A204.1 (cell line): ENCODE measurements around the gene TLE4.
"Not testable (repeated sequence)": the region's sequence is repeated elsewhere in the genome, so short reads cannot be mapped to it uniquely, and the experiment has no call there.

ENCODE experiments used
- FAIRE-seq: peaks from 2 replicates; lab custom pipeline; 2012; peaks lifted over from hg19 to GRCh38; lab: Jason Lieb, UNC

Gene TLE4

DNA sequence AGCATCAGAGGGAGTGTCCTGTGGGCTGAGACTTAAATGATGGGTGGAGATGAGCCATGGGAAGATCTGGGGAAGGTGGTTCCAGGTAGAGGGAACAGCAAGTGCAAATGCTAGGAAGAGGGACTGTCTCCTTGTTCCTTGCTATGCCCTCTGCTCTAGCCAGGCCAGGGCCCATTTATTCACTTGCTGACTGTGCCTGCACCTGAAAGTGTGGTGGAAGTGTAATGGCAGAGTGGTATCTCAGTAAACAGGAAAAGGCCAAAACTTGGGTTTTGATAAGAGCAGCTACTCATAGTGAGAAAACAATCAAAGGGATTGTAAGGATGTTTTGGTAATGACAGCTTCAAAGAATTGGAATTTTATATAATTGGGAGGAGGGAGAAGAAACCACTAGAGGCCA lies 32.4 kb downstream of the TLE4 start:
- no peak for FAIRE-seq

DNA sequence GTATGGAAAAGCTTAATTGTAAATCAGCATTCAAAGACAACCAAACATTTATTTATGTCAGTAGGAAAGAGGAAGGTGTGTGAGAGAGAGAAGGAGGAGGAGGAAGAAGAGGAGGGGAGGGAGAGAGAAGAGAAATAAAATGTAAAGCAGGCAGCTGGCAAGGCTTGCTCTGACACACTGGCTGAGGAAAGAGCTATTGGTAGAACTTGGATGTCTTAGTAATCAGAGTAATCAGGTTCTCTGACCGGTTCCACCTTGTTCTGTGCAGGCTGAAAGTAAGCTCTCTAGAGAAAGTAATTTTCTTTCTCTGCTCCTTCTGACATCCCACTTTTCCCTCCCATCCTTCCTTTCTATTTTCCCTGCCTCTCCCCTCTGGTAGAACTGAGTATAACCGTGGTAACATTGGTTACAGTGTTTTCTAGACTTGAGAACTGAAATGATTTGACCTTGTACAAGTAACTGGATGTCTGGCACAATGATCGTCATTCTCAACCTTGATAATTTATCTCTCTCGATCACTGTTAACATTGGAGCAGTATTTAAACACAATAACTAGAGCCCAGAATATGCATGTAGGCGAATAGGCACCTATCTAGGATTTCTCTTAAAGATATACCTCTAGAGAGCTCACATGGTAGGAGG lies 33.3 kb downstream of the TLE4 start:
- FAIRE-seq = no peak

DNA sequence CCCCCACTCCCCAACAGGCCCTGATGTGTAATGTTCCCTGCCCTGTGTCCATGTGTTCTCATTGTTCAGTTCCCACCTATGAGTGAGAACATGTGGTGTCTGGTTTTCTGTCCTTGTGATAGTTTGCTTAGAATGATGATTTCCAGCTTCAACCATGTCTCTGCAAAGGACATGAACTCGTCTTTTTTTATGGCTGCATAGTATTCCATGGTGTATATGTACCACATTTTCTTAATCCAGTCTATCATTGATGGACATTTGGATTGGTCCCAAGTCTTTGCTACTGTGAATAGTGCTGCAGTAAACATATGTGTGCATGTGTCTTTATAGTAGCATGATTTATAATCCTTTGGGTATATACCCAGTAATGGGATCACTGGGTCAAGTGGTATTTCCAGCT lies 34.8 kb downstream of the TLE4 start:
- FAIRE-seq = not testable (repeated sequence)

DNA sequence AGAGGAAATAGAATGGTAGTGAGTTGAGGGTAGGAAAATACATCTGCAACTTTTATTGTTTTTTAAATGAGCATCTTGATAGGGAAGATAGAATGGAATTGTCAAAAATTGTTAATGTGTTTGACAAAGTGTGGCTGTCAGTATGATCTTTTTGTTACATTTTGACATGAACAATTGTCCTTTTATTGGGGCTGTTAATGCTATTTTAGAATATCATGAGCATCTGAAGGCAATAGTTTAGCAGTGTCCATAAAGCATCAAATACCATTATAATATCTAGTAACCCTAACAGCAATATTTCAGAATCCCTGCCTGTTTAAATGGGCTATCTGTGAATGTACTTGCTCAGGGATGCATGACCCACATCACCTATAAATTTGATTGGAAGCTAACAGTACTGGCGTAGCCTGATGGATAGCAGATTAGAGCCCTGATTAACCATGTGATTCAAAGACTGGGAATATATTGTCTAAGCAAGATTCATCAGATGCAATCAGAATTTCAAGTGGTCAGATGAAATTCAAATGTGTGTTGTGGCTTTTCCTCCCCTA lies 37.8 kb downstream of the TLE4 start:
- no peak for FAIRE-seq

DNA sequence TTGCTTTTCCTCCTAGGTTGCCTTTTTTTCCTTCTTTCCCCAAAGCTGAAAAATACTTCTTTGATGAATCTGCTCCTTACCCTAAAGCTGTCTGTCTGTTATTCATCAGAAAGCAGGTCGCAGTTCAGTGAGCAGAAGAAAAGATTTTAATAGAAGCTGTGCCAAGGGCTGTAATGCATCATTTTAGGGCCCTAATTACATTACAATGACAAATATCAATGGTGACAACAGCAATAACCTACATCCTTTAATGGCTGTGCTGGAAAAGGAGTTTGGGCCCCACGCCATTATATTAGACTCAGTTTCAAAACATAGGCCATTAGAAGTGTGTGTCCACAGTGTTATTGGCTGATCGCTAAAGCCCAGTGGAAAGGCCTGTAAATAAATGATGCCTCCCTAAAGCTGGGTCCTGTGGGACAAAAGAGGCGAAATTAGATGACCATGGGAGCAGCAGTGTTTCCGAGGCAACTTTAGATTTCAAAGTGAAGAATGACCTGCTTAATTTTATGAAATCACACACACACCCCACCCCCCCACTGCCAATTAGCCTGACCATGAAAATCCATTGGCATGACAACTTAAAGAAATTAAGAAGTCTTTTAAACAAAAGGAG lies 38.4 kb downstream of the TLE4 start:
- no peak for FAIRE-seq

DNA sequence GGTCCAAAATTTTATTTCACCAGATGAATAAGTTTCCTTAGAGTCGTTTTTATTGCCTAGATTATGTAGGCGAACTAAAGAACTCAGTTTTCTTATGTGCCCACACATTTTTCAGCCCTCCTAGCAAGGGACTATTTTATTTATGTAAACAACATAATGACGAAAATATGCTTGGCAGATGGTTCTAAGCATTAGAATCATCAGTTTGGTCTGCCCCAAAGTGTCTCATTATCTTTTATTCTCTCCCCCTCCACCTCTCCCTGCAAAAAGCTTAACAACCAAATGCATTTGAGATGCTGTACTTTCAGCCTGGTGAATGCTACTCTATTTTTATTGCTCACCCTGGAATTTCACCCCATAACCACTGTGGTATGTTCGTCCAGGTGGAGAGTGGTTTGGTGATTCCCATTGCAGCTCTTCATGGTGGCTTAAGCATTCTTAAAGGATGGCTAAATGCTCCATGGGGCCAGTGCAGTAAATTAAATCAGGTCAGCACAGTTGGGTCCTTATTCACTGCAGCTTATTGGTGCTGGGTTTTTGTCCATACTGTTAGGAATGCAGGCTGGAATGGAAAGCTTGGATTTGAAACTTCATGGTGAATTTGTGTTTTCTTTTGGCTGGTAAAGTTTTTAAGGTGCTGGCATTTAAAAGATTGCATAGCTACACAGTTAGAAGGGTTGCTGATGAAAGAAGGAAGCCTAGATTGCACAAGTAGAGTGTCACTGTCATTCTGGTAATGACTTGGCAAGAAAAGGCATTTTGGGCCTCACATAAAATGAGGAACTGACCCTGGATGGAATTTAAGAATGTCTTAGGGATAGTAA lies 39.2 kb downstream of the TLE4 start:
- no peak for FAIRE-seq

DNA sequence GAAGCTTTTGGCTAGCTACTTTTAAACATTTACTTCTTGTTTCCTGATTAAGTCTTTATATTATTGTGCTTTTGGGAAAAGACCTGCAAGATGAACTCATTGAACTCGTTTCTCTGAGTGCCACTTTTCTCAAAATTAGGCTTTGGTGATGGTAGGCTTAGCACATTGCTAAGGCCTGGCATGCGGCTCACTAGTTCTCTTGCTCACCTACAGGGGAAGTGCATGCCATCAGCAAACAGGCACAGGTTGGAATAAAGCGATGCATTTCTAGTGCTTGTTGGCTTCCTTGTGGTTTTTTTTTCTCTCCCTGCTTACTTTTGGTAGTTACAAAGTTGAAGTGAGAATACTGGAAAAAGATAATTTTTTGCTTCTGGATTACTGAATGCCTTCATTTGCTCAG lies 41.4 kb downstream of the TLE4 start:
- FAIRE-seq = no peak

DNA sequence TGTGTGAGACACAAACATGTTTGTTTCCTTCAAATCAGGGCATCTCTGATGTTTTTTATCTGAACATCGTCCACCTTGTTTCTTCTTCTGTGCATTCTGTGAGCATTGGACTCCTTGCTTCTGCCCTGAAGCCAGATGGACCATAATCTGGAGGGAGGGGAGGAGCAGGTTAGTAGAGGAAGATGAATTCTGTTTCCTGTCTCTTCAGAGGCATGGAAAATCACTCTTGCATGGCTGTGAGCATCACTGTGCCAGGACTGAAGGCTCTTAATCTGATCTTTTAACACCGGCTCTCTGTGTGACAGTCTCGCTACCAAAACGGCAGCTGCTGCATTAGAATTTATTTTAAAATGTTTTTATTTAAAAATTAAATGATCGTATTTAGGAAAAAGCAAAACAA lies 43.3 kb downstream of the TLE4 start:
- no peak for FAIRE-seq

DNA sequence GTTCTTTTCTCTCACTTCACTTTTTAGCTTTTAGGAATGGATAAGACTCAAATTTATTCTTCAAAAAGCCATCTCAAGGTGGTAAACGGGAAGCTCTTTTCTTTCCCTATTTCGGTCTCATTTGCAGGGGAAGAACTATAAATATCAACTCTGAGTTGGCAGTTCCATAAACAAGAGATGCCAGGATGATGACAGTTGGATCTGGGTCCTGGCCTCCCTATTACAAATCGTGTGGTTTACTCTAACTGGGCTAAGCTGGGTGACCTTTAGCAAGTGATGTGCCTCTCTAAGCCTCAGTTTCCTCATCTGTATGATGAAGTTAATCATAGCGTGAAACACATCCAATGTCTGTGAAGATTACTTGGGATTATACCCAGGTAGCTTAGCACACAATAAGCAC lies 44.2 kb downstream of the TLE4 start:
- FAIRE-seq = no peak

DNA sequence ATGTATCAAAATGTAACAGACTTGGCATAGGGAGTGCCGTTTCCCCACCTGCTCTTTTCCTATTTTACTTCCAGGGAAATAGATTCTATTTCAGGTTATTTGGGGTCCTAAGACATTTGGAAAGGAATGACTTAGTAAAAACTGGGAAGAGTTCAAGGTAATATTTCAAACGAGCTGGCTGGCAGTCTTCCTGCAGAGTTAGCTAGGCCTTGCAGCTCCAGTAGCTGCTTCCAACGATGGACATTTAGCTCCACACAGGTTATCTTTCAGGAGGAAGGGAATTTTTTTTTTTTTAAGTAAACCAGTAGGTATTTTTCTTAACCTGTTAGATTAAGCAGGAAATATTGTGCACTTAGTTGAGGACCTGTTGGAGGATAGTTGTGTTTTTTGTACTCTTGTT lies 45.2 kb downstream of the TLE4 start:
- FAIRE-seq = no peak

DNA sequence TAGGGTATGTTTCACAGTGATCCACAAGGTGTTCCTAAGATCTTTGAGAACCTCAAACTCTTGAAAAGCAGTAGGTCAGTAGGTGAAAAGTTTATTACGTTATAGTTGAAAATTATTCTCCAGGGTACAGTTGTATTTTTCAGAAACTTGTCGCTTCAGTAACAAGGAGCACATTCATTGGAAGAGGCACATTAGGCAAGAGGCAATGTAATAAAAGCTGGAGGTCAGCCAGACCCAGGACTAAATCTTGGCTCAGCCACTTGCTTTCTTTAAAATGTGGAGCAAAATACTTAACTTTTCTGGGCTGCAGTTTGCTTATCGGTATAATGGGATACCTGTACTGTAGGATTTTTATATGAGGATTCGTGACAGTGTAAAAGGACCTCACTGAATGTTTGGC lies 45.6 kb downstream of the TLE4 start:
- FAIRE-seq = no peak

DNA sequence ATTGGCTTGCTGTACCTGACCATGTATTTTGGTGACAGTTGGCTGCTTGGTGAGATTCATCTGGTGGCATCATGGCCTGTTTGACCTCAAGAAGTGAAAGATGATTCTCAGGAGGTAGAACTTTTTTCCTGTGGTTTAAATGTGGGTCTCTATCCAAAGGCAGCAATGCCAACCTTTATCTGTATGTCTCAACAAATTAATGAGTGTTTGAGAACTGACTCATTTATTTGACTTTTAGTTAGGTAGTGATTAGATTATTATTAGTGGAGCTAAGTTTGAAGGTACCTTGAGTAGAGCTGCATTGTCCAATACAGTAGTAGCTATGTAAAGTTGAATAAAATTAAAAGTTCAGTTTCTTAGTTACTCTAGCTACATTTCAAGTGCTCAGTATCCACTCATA lies 48.2 kb downstream of the TLE4 start:
- no peak for FAIRE-seq

DNA sequence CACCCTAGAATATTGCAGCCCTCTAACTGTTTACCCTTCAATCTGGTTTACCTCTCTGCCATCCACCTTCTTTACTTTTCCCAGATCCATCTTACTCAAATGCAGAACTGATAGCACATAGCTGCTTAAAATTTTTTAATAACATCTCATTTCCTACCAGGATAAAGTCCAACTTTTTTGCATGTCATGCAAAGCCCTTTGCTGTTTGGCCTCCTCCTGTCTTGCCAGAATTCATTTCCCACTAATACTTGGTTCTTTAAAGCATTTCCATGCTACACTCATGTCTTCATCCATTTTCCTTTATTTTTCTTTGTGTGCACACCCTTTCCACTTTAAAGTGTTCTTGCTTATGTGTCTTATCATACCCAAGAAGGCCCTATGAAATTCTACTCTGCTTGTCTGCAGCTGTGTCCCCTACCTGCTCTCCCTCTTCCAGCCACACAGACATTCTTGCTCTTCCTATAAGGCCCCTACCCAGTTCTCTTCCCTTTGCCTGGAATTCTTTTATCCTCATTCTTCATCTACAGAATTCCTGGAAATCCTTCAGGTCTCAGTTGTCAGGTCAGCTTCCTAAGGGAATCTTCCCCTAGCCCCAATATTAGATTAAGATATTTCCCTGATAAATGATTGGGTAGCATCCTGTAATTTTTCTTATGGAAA lies 50.3 kb downstream of the TLE4 start:
- FAIRE-seq = no peak

DNA sequence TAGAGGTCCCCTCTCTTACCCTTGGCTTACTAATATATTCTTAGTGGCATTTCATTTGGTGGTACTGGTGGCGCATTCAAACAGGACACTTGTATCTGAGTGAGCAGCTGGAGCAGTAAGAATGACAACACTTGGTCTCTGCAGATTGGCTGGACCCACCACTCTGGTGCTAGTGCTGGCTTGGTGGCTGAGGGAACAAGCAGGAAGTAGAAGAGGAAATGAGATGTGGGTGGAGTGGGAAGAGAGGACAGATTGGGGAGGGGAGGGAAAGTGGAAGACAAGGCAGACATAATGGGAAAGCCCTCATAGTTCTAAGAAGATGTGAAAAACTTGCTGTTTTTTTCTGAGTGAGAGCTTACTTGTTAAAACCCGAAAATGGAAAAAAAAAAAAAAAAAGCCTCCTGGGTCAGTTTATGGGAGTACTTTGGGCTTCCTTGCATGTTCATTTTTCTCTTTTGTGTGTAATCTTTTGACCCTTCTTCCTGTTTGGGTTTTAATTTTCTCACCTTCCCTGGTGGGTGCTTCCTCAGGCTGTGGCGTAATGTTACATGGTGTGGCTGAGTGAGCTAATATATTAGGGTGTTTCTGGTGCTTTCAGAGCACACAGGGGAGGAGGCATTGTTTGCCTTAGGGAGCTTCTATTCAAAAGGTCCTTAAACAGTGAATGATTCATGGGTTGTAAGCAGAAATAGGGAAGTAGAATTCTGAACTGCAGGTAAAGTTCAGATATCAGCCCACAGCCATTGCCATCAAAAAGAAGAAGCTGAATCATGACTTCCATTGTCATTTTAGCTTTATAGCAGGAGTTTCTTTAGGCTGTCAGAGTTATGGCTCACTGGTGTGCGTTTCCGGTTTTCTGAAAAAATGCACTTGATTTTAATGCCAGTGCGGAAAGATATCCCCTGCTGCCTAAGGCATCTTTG lies 52.3 kb downstream of the TLE4 start:
- FAIRE-seq = no peak

DNA sequence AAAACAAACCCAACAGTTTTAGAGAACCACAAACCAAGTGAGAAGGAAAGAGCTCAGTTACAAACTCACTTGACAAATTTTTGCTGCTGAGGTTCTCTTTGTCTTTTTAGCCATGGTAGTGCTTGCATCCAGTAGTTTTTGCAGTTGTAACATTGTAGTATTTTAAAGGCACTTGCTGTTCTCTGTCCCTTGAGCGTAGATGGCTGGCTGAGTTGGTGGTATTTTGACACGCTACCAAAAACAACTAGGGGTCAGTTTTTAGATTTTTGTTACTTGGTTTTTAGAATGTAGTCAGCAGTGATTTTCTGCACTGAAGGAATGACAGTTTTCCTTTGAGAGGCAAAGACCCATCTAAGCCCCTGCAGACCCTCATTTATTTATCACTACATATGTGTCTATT lies 58.0 kb downstream of the TLE4 start:
- no peak for FAIRE-seq

DNA sequence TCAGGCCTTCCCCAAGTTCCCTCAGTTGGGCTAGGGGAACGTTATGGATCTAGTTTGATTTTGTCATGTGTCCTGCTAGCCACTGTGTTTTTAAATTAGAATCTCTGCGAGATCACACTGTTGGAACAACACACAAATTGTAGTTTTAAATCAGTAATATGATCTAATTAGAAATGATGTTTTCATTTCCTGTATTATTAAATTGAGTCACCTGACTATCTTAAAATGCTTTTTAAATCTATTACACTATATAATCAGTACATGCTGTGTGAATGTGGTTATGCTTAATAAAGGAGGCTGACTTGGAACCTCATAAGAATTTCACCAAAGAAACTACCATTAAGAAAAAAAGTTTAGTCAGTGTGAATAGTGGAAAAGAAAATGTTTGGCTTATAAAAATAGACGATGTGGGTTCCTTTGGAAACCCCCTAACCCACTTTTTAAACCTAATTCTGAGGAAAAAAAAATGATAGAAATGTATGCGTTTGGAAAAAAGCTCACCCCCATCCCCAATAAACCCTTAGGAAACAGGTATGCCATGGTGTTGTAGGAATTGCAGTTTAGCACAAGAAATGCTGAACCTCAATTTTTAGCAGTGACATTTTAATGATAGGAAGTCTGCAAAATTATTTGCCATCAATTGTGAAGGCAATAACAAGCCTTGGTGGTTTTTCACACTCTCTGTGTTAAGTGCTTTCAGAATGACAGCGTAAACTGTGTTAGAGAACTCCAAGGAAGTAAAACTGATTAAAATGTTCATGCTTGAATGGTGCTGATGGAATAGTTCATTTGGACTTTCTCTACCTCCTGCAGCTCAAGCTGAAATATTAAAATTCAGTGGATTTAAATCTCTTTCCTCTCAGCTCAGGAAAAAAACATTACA lies 59.0 kb downstream of the TLE4 start:
- no peak for FAIRE-seq

DNA sequence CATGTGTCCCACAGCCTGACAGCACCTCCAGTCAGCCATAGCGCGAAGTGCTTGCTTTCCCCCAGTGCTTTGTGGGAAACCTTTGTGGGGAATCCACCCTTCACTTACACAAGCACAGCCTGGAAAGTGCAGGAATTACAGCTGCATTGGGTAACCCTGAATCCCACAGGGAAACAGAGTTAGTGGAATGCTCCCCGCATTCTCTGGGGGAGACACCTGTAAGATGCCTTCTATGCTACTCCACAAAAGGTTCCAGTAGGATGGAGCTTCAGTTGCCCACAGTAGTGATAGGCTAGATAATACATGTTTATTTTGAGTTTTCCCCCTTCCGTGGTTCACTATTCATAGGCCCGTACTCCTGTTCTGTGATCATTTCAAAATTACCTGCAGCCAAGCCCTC lies 60.3 kb downstream of the TLE4 start:
- no peak for FAIRE-seq

DNA sequence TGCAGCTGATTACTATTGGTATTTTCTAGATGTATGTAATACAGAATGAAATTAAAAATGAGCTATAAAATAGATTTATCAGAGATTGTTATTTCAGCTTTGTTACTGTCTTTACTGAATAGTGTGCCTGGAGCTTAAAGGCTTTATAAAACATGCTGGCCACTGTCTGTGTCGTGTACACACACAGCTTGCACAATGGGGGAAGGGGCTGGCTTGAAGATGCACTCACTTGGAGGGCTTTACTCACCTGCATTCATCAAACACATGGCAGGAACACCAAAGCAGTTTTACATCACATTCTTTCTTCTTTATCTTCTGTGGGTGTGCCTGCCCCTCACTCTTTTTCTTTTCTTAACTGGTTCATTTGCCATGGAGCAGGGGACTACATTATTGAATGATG lies 60.9 kb downstream of the TLE4 start:
- FAIRE-seq = no peak

DNA sequence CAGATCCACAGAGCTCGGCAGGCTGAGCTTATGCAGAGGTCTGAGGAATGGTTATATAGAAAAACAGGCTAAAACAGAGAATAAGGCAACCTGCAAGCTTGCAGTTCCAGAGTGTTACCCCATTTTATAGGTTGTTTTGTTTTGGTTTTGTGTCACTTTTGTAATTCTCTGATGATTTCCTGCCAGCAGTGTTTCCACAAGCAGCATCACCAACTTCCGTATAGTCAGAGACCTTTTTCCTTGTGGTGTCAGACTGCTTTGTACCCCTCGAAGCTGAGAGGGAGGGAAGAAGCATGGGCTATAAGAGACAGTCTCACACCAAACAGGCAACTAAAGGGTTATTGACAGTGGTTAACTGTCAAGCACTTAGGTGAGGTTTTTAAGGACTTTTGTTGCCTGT lies 61.8 kb downstream of the TLE4 start:
- FAIRE-seq = no peak

DNA sequence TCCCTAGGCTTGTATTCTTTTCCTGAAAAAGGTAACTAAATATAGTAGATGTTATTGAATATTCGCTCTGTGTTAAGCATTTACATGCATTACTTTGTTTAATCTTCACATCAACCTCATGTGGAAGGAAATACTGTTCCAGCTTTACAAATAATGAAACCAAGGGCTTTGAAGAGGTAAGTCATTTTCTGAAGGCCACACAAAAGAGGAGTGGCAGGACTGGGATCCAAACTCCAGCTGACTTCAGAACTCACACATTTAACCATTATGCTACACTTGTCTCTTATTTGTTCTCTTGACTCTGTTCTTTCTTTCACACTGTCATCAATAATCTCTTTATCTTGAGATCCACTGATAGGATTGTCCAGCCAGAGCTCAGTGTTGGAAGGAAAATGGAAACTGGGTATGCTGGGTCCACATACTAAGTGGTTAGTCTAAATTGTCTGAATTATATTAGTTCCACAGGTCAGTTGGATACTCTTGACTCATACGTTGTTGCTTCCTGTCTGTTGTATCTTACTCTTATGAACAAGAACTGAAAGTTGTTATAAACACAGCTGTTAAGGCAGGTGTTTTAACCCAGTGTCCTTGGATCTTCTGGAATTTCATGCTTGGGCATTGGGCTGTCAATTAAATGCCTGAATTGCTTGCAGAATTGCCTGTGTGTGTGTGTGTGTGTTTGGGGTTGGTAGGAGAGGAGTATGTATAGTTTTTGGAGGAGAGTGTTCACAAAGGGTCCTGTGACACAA lies 65.6 kb downstream of the TLE4 start:
- no peak for FAIRE-seq
